Thyroid gland (tissue), 4 donors: ENCODE measurements around the gene BRSK1. TPM values are rescaled to one million over a fixed set of nuclear protein-coding genes. Genes with fewer than 3 reads are reported as not detected.

Experiments used
- DNase-seq, 2 donors: peaks; one replicate each; pipeline ENCODE4 v3.0.0-alpha.2; 2019
- H3K27ac ChIP-seq, 3 donors: fragments of 200-600 bp; sonication (generic); 1 replicate in 2 of 3; 2 replicates in 1 of 3; pipeline ENCODE4 v1.5.1; 2016 to 2019; ENCODE audit warnings: mild to moderate bottlenecking in 1 of 3, moderate library complexity in 1 of 3
- H3K27me3 ChIP-seq: fragments of 200-600 bp; sonication (generic); one replicate; pipeline ENCODE4 v1.5.1; 2019
- H3K36me3 ChIP-seq, 2 donors: fragments of 200-600 bp; sonication (generic); one replicate each; pipeline ENCODE4 v1.5.1; 2016 to 2019
- H3K4me1 ChIP-seq, 2 donors: fragments of 200-600 bp; sonication (generic); one replicate each; pipeline ENCODE4 v1.5.1; 2017 to 2019
- H3K4me3 ChIP-seq, 3 donors: fragments of 200-600 bp; sonication (generic); replicated peaks in 1 of 3; 1 replicate in 2 of 3; 2 replicates in 1 of 3; pipeline ENCODE4 v1.5.1; 2016; ENCODE audit warnings: mild to moderate bottlenecking in 1 of 3
- H3K9me3 ChIP-seq: fragments of 200-600 bp; sonication (generic); one replicate; pipeline ENCODE4 v1.5.1; 2017
- CTCF ChIP-seq, 6 experiments: fragments of 200-600 bp in 3 of 6; fragments of 450-650 bp in 3 of 6; sonication (generic) in 3 of 6; IDR thresholded peaks; one replicate each; pipeline ENCODE4 v1.5.1; 2016 to 2019; ENCODE audit warnings: antibody characterized with exemption in 6 of 6, mild to moderate bottlenecking in 2 of 6, inconsistent platforms in 1 of 6, moderate library complexity in 1 of 6
- POLR2A ChIP-seq, 2 donors: fragments of 450-650 bp; IDR thresholded peaks; one replicate each; pipeline ENCODE4 v1.6.1; 2017; ENCODE audit warnings: antibody characterized with exemption in 2 of 2, mild to moderate bottlenecking in 2 of 2, moderate library complexity in 1 of 2
- WGBS, 2 donors: methylation state at CpG; one replicate each; pipeline ENCODE4 v1.1.5; 2017; 5-methylcytosine and 5-hydroxymethylcytosine counted together
- intact Hi-C: fragments of 100-400 bp; cut with DNase I; formaldehyde crosslinking; loops from one replicate; pipeline ENCODE4 v1.15.1; 2023
- total RNA-seq, 4 donors: library from RNA; depleted of rRNA; stranded (reverse); fragments of >200 nt; gene quantifications; one replicate each; pipeline ENCODE4 v1.2.3, GENCODE V29; 2016

Gene BRSK1
- total RNA-seq, 4 donors from 2014 or later = 0.83 to 1.2 TPM; not detected in 2

- no peak overlapping the region for H3K27ac ChIP-seq
- peaks cover 0 to 5% of the 10 kb centered on the region in 2 donors for H3K36me3 ChIP-seq
- H3K27me3 ChIP-seq = peaks cover 12% of the 10 kb centered on the region
- 51 to 58% methylated on average over 14 to 20 of the region's 22 CpGs for WGBS, 2 donors
- H3K9me3 ChIP-seq = no peaks in the 10 kb centered on the region
- TF ChIP-seq CTCF (IDR thresholded peaks at IDR 0.05) = no peak
- TF ChIP-seq POLR2A (IDR thresholded peaks at IDR 0.05) = no peak
- H3K4me1 ChIP-seq = peaks cover under 1 to 4% of the 10 kb centered on the region in 2 donors
- H3K4me3 ChIP-seq = no peak overlapping the region
- intact Hi-C loops = no loop called here
- DNase-seq = peak in 1 of 2 donors; percentile 32
Measured at GRCh38 chr19:55348317-55349034, 64.7 kb downstream of the BRSK1 start.

DNA sequence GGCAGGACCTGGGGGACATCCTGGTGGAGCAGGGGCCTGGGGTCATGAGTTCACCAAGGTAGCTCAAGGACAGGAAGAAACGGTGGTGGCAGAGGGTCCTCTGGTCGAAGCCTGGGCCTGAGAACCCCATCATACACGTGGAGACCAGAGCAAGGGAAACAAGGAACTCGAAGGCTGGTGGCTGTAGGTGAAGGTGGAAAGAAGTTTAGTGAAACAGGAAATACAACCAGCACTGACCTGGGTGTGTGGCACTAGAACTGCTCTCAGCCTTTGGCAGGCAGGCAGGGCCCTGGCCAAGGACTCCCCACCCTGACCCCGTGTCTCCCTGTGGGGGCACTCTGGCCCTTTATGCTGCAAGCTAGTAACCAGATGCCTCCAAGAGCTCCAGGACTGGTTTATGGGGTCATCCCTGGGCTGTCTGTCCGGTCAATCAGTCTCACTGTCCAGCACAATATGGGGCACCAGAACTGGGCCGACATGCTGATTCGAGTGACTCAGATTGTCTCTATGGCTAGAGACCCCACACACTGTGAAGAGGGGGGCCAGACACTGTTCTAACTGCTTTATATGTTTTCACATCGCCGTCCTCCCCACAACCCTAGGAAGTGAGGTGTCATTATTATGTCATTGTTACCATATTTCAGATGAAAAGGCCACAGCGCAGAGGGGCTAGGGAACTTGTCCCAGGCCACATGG lies 67.0 kb downstream of the BRSK1 start:
- no peaks in the 10 kb centered on the region for H3K36me3 ChIP-seq
- intact Hi-C loops = no loop called here
- H3K9me3 ChIP-seq = no peaks in the 10 kb centered on the region
- 71 to 81% methylated on average over 9 to 11 of the region's 11 CpGs for WGBS, 2 donors
- peaks cover 25% of the 10 kb centered on the region for H3K27me3 ChIP-seq
- TF ChIP-seq POLR2A (IDR thresholded peaks at IDR 0.05) (no peak), CTCF (IDR thresholded peaks at IDR 0.05) (no peak)
- H3K4me1 ChIP-seq = peaks cover 11 to 16% of the 10 kb centered on the region in 2 donors
- no peak for DNase-seq
- no peak overlapping the region for H3K4me3 ChIP-seq
- H3K27ac ChIP-seq = no peak overlapping the region

GRCh38 chr19:55352040-55352439 lies 68.2 kb downstream of the BRSK1 start:
- WGBS, 2 donors = 54 to 71% methylated on average over 1 to 6 of the region's 6 CpGs
- H3K36me3 ChIP-seq = no peaks in the 10 kb centered on the region
- no peaks in the 10 kb centered on the region for H3K9me3 ChIP-seq
- no peak overlapping the region for H3K27ac ChIP-seq
- H3K4me1 ChIP-seq = peaks cover 11 to 16% of the 10 kb centered on the region in 2 donors
- H3K27me3 ChIP-seq = peaks cover 25% of the 10 kb centered on the region
- DNase-seq = no peak
- TF ChIP-seq POLR2A (IDR thresholded peaks at IDR 0.05) (no peak), CTCF (IDR thresholded peaks at IDR 0.05) (no peak)
- intact Hi-C loops = no loop called here
- no peak overlapping the region for H3K4me3 ChIP-seq

DNA sequence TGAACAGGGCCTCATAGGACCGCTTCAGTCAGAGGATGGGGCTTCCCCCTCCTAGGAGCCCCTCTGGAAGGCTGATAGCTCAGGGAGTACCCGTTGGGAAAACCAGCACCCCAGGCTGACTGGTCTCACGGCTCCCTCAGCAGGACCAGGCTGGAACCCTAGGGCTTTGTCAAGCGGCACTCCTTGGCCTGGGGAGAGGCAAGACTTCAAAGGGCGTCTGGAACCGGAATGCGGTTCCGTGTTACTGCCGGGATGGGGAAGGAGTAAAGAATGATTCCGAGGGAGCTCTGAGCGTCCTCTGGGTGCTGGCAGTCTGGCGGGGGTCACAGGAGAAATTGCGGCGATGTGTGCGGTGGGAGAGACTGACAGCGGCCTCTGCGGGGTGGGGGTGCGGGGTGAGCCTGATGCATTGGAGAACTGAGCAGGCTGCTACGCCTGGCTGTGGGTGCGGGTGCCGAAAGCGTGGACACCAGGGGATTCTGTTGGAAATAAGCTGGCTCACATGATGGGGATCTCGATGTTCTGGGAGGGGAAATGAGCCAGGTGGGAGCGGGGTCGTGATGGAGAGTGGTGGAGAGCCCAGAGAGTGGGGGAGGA lies 68.8 kb downstream of the BRSK1 start:
- intact Hi-C loops = no loop called here
- Histone ChIP-seq H3K9me3 (no peaks in the 10 kb centered on the region), H3K4me1 (peaks cover 11 to 16% of the 10 kb centered on the region in 2 donors), H3K27ac (no peak overlapping the region), H3K4me3 (no peak overlapping the region), H3K36me3 (no peaks in the 10 kb centered on the region), H3K27me3 (peaks cover 25% of the 10 kb centered on the region)
- TF ChIP-seq POLR2A (IDR thresholded peaks at IDR 0.05) (no peak), CTCF (IDR thresholded peaks at IDR 0.05) (no peak)
- DNase-seq = no peak
- WGBS, 2 donors = 56 to 68% methylated on average over 22 to 25 of the region's 25 CpGs
